Mesodermal cell (in vitro differentiated cells): ENCODE data around the gene RASL11B.

ENCODE experiments used
- H3K27ac ChIP-seq: 2 replicates; pipeline ENCODE4 v1.7.0; 2013; ENCODE audit warnings: mild to moderate bottlenecking, low read depth, low read length, moderate library complexity; ENCODE audit not compliant: severe bottlenecking
- H3K36me3 ChIP-seq: 2 replicates; pipeline ENCODE4 v1.7.1; 2013; ENCODE audit warnings: mild to moderate bottlenecking, low read length, moderate library complexity; ENCODE audit not compliant: control insufficient read depth, insufficient read depth
- H3K4me1 ChIP-seq: one replicate; pipeline ENCODE4 v1.7.1; 2013; ENCODE audit warnings: mild to moderate bottlenecking, low read length; ENCODE audit not compliant: insufficient read depth, control insufficient read depth, poor library complexity, severe bottlenecking
- H3K4me3 ChIP-seq: 2 replicates; pipeline ENCODE4 v1.7.0; 2013; ENCODE audit warnings: low read length, control low read depth, mild to moderate bottlenecking; ENCODE audit not compliant: insufficient read depth, poor library complexity, severe bottlenecking; ENCODE audit errors: extremely low read depth
- H3K9me3 ChIP-seq: 2 replicates; pipeline ENCODE4 v1.7.1; 2013; ENCODE audit warnings: mild to moderate bottlenecking, low read length, moderate library complexity; ENCODE audit not compliant: control insufficient read depth
- WGBS, 2 experiments: methylation state at CpG; one replicate each; pipeline ENCODE4 v1.1.5; 2013; ENCODE audit warnings: missing lambda C conversion rate in 2 of 2; ENCODE audit not compliant: insufficient coverage in 2 of 2; 5-methylcytosine and 5-hydroxymethylcytosine counted together

RASL11B gene

DNA sequence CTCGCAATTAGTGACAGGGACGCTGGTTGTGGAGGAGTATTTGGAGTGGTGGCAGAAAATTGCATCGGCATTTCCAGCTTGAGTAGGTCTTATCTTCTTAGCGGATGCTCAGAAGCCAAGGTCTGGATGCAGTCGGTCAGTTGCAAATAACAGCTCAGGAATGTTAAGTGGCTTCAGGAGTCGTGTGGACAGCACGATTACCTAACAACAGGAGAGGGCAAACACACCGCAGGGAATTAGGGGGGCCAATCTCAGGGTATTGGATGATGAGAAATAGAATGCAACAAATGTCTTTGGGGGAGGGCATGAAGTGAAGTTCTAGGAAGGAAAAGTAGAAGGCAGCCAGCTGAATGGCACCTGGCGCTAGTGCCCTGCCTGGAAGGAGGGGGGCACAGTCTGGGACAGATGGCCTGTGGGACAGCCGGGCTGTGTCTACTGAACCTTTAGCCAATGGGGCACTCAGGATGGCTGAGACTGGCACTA is 11.8 kb downstream of the RASL11B start:
- H3K27ac ChIP-seq: peak overlapping the region; percentile 89
- 3 to 4% methylated on average over 8 of the region's 10 CpGs for WGBS, 2 experiments
- H3K4me1 ChIP-seq: peaks cover 39% of the 10 kb centered on the region
- H3K36me3 ChIP-seq: no peaks in the 10 kb centered on the region
- H3K4me3 ChIP-seq: no peak overlapping the region
- no peaks in the 10 kb centered on the region for H3K9me3 ChIP-seq

DNA sequence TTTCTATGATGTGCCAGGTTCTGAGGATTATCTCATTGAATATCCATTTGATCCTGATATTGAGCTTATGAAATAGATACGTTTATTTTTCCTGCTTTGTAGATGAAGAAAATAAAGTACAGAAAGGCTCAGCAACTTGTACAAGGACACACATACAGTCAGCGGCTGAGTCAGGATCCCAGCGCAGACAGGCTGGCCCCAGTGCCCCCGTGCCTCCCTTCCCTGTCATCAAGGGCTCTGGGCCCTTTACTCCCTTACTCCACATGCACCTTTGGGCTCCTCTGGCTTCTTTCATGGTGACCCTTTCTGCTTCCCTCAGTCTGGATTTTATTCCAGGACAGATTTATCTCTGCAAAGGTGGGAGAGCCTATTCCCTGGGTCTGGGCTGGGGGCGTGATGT is 12.8 kb downstream of the RASL11B start:
- Histone ChIP-seq H3K9me3 (no peaks in the 10 kb centered on the region), H3K4me3 (no peak overlapping the region), H3K27ac (no peak overlapping the region), H3K36me3 (no peaks in the 10 kb centered on the region), H3K4me1 (peaks cover 38% of the 10 kb centered on the region)
- WGBS, 2 experiments: 90 to 93% methylated on average over 3 to 4 of the region's 5 CpGs

DNA sequence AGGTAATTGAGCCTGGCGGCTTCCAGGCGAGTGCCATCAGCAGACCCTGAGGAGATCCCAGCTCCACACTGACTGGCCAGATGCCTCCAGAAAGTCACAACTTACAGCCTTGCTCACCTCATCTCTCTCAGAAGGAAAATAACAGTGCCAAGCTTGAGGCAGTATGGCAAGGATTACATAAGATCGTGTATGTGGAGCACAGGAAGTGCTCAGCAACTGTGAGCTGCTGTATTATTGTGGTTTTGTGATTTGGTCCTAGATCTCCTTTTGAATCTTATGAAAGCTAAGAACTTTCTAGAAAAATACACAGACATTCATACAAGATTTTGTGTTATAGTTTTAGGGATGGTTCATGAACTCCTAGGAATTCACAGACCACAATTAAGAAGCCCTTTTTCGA is 14.0 kb downstream of the RASL11B start:
- Histone ChIP-seq H3K36me3 (no peaks in the 10 kb centered on the region), H3K9me3 (no peaks in the 10 kb centered on the region), H3K4me1 (peaks cover 34% of the 10 kb centered on the region), H3K4me3 (no peak overlapping the region), H3K27ac (no peak overlapping the region)
- WGBS, 2 experiments: 95 to 100% methylated on average over 2 to 3 of the region's 4 CpGs

DNA sequence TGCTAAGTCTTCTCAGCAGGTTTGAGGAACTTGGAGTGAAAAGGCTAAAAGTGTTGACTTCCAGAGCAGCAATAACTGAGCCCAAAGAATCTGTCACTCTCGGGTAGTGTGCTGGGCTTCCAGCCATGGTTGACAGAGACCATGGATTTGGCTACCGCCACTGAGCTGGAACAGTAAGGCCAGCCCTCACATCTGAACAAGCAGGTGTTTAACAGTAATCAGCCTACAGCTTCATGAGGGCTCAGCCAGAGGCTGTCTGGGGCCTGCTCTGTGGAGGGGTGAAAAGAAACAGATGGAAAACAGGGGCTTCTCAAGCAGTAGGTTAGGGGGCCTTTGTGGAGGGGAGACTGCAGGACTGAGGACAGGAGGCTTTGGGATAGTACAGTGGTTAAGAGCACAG is 14.9 kb downstream of the RASL11B start:
- H3K4me3 ChIP-seq: no peak overlapping the region
- H3K4me1 ChIP-seq: peaks cover 34% of the 10 kb centered on the region
- 82 to 100% methylated on average over 1 to 2 of the region's 2 CpGs for WGBS, 2 experiments
- no peak overlapping the region for H3K27ac ChIP-seq
- no peaks in the 10 kb centered on the region for H3K36me3 ChIP-seq
- H3K9me3 ChIP-seq: peaks cover 4% of the 10 kb centered on the region

DNA sequence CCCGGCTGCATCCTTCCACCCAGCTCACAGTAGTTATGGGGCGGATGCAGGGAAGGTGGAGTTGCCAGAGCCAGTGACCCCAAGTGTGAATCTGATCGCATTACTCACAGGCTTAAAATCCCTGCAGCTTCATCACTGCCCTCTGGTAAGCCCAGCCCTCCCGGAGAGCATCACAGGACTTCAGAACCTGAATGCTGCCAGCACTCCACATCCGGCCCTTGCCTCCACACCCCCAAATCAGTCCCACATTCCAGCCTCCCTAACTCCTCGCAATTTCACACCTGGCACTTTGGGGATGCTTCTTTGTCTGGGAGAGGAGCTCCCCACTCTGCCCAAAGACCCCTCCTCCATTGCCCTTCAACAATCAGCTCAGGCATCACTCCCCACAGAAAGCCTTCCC is 15.6 kb downstream of the RASL11B start:
- WGBS, 2 experiments: 56 to 63% methylated on average over 5 to 6 of the region's 6 CpGs
- Histone ChIP-seq H3K27ac (no peak overlapping the region), H3K4me1 (peaks cover 33% of the 10 kb centered on the region), H3K36me3 (no peaks in the 10 kb centered on the region), H3K9me3 (peaks cover 4% of the 10 kb centered on the region), H3K4me3 (no peak overlapping the region)

DNA sequence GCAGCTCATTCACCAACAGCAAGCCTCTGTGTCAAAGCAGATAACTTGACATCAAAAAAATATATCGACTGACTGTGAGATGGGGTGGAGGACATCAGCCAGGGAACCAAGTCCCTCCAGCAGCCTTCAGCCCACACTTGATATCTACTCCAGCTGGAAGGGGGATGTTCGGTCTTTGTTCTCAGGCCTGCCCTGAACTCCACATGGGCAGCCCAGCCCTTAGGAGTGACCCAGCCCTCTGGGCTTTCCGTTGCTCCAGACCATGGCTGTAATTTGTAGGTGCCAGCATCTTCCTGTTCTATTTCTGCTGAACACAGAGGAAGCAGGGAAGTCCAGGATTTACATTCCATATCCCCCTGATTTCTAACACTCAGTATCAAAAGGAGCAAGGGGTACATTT is 17.4 kb downstream of the RASL11B start:
- Histone ChIP-seq H3K4me3 (no peak overlapping the region), H3K36me3 (no peaks in the 10 kb centered on the region), H3K4me1 (peaks cover 29% of the 10 kb centered on the region), H3K27ac (no peak overlapping the region), H3K9me3 (peaks cover 4% of the 10 kb centered on the region)
- WGBS, 2 experiments: 100% methylated on average over 2 of the region's 3 CpGs

DNA sequence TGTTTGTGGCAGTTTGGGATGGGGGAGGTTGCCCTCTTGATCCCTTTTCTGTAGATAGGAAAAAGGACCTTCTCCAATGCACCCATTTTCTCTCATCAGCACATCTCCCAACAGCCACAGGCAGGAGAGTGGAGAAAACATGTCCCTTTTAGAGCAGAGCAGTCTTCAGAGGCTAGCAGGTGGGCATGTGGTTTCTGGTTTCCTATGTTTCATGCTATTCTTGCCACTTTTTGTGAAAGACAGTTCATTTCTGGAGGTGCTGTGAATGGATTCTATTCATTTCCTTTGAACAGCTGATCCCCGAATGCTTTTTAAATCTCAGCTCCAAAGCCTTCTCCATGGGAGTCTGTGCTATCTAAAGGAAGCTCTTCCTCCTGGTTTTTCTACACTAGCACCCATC is 18.9 kb downstream of the RASL11B start:
- H3K4me1 ChIP-seq: peaks cover 22% of the 10 kb centered on the region
- H3K4me3 ChIP-seq: no peak overlapping the region
- H3K9me3 ChIP-seq: peaks cover 9% of the 10 kb centered on the region
- no peak overlapping the region for H3K27ac ChIP-seq
- H3K36me3 ChIP-seq: no peaks in the 10 kb centered on the region
- WGBS, 2 experiments: 89% methylated on average over 1 of the region's 1 CpG; no CpG with 5 or more reads in 1 of the 2 experiments

DNA sequence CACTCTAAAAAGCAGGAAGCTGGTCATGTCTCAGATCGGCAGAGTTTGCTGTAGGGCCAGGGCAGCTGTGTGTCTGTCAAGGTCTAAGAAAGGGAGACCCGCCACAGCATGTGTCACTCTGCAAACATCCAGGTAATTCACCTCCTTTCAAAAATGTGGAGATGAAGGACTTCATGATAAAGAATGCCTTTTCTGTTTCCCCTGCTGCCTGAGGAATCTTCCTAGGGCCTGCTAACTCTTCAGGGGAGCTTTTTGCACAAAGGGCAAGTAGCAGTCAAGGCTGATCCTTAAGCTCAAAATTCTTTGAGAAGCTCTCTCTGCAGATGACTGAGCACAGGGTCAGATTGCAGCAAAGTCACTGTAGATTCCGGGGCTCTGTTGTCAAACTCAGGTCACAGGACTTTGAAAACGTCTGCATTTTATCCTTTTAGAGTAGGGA is 21.1 kb downstream of the RASL11B start:
- Histone ChIP-seq H3K9me3 (peaks cover 15% of the 10 kb centered on the region), H3K4me3 (no peak overlapping the region), H3K27ac (peak overlapping the region; percentile 64), H3K4me1 (peaks cover 17% of the 10 kb centered on the region), H3K36me3 (no peaks in the 10 kb centered on the region)
- WGBS, 2 experiments: 27 to 35% methylated on average over 3 to 4 of the region's 4 CpGs

DNA sequence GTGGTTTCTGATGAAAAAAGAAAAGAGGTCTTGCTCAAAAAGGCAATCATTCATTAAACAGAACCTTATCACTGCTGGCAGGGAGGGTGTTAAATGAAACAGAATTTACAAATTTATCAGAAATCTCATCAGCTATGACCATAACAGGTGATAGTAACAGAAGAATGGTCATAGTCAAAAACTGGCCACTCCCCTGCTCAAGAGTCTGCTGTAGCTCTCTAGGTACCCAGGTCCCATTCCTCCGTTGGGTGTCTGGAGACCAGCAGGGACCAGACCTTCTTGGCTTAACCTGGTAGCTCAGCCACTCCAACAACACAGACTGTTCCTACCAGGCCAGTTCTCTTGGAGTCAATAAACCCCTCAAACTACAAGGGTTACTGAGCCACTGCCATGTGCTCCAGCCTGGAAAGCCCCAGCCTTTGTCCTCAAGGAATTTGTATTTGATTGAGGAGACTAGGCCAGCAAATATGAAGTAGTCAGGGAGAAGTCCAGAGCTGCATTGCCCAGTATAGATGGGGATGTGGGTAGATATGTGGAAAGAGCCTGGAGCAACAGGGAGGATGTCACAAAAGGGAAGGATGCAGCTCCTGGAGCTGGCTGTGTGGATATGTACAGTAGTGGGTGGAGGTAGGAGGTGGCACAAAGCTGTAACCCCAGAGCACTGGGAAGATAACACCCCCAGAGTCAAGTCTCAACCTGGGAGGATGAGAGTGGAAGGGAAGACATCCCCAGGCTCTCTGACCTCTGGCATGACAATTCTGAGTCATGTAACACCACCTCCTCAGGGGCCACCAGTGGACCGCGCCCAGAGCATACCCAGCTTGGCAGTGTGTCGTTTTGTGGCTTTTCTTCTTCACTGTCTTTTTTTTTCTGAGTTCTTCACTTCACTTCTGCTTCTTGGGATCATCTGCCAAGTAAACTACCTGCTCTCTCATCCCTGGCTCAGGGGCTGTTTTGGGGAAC is 21.9 kb downstream of the RASL11B start:
- 87 to 96% methylated on average over 3 to 4 of the region's 4 CpGs for WGBS, 2 experiments
- Histone ChIP-seq H3K4me3 (no peak overlapping the region), H3K4me1 (peaks cover 16% of the 10 kb centered on the region)

DNA sequence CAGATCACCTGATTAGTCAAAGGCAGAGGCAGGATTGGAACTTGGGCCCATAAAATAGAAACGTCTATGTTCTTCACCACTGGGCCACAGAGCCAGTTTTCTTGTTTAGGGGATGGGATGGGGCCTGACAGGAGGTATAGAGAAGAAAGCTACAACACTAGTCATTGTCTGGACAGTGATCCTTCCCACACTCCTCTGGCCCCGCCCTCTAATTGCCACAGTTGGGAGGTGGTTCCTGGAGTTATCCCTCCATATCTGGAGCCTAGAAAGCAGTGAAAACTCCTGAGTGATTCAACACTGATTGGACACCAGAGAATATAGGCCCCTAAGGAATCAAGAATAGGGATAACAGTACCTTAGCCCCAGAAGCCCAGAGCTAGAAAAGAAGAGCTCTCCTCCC is 22.9 kb downstream of the RASL11B start:
- peaks cover 12% of the 10 kb centered on the region for H3K4me1 ChIP-seq
- peaks cover 15% of the 10 kb centered on the region for H3K9me3 ChIP-seq
- WGBS, 2 experiments: 67% methylated on average over 1 of the region's 2 CpGs; no CpG with 5 or more reads in 1 of the 2 experiments
- no peak overlapping the region for H3K4me3 ChIP-seq
- no peak overlapping the region for H3K27ac ChIP-seq
- H3K36me3 ChIP-seq: no peaks in the 10 kb centered on the region

More for the DNA sequence above, 21.9 kb downstream of the RASL11B start:
- H3K9me3 ChIP-seq: peaks cover 15% of the 10 kb centered on the region
- no peaks in the 10 kb centered on the region for H3K36me3 ChIP-seq
- H3K27ac ChIP-seq: peak overlapping the region; percentile 64

DNA sequence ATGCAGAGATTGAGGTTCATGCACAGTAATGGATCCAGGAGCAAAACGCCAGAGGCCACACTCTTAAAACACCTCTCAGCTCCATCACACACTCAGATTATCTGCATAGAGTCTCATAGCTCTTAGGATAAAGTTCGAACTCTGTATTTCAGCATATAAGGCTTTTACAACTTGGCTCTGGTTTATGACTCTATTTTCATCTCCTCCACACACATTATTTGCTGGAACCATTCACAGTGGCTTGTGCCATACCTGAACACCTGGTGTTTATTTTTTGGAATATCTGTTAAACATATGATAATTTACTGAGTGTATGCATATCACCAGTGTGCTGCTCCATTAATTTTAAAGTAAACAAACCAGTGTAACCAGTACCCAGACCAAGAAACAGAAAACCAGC is 27.2 kb downstream of the RASL11B start:
- H3K4me3 ChIP-seq: no peak overlapping the region
- H3K36me3 ChIP-seq: no peaks in the 10 kb centered on the region
- H3K9me3 ChIP-seq: peaks cover 11% of the 10 kb centered on the region
- 89 to 100% methylated on average over 1 of the region's 2 CpGs for WGBS, 2 experiments
- no peaks in the 10 kb centered on the region for H3K4me1 ChIP-seq
- H3K27ac ChIP-seq: no peak overlapping the region
